Tibial artery (tissue), 4 donors: ENCODE measurements around the gene EPN3.

Source experiments
- DNase-seq, 2 donors: peaks; one replicate each; pipeline ENCODE4 v3.0.0-alpha.2; 2019
- H3K27ac ChIP-seq, 2 donors: fragments of 200-600 bp; sonication (generic) in 1 of 2; 1 replicate in 1 of 2; 2 replicates in 1 of 2; pipeline ENCODE4 v1.5.1; 2018 to 2019; ENCODE audit warnings: mild to moderate bottlenecking in 1 of 2
- H3K27me3 ChIP-seq, 2 donors: fragments of 200-600 bp; sonication (generic) in 1 of 2; one replicate each; pipeline versions ENCODE4 v1.5.1 to v1.6.0; 2016 to 2019
- H3K36me3 ChIP-seq, 3 donors: fragments of 200-600 bp; sonication (generic) in 2 of 3; one replicate each; pipeline ENCODE4 v1.5.1; 2016 to 2019; ENCODE audit warnings: mild to moderate bottlenecking in 2 of 3
- H3K4me1 ChIP-seq, 4 donors: fragments of 200-600 bp; sonication (generic) in 2 of 4; 1 replicate in 3 of 4; 2 replicates in 1 of 4; pipeline ENCODE4 v1.5.1; 2016 to 2019
- H3K4me3 ChIP-seq, 2 donors: fragments of 200-600 bp; sonication (generic) in 1 of 2; 1 replicate in 1 of 2; 2 replicates in 1 of 2; pipeline ENCODE4 v1.5.1; 2018 to 2019; ENCODE audit warnings: mild to moderate bottlenecking in 2 of 2
- H3K9me3 ChIP-seq, 3 donors: fragments of 200-600 bp; sonication (generic) in 1 of 3; one replicate each; pipeline ENCODE4 v1.5.1; 2016 to 2019
- intact Hi-C: fragments of 100-400 bp; cut with DNase I; formaldehyde crosslinking; loops from one replicate; pipeline ENCODE4 v1.15.0; 2023; ENCODE audit warnings: low total_unique reads
- TF ChIP-seq, protein P1 (sequence below), 2 experiments: fragments of 200-600 bp in 1 of 2; fragments of 450-650 bp in 1 of 2; IDR thresholded peaks; one replicate each; pipeline ENCODE4 v1.5.1; 2017 to 2019; ENCODE audit warnings: antibody characterized with exemption in 2 of 2, mild to moderate bottlenecking in 1 of 2, moderate library complexity in 1 of 2

The EPN3 gene

DNA sequence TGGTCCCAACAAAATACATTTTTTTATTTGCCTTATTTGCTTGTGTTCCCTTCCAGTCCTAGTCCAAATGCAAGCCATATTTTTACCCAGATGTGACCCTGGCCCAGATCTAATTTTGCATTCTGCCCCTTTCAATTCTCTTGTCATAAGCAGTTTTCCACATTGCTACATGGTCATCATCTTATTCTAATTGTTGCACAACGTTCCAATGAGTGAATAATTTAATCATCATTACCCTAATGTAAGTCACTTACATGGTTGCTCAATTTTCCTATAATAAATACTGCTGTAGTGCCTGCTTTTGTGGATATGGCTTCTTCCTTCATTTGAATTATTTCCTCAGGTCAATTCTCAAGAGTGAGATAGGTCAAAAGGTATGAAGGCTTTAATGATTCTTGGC, 41.0 kb upstream of the EPN3 start:
- intact Hi-C loops = no loop called here
- no peak overlapping the region for H3K4me3 ChIP-seq
- no peaks in the 10 kb centered on the region for H3K27me3 ChIP-seq
- DNase-seq = no peak
- H3K4me1 ChIP-seq = no peaks in the 10 kb centered on the region
- H3K36me3 ChIP-seq = peaks cover 0 to 13% (median 0%) of the 10 kb centered on the region in 3 donors
- no peaks in the 10 kb centered on the region for H3K9me3 ChIP-seq
- TF ChIP-seq, protein P1, sequence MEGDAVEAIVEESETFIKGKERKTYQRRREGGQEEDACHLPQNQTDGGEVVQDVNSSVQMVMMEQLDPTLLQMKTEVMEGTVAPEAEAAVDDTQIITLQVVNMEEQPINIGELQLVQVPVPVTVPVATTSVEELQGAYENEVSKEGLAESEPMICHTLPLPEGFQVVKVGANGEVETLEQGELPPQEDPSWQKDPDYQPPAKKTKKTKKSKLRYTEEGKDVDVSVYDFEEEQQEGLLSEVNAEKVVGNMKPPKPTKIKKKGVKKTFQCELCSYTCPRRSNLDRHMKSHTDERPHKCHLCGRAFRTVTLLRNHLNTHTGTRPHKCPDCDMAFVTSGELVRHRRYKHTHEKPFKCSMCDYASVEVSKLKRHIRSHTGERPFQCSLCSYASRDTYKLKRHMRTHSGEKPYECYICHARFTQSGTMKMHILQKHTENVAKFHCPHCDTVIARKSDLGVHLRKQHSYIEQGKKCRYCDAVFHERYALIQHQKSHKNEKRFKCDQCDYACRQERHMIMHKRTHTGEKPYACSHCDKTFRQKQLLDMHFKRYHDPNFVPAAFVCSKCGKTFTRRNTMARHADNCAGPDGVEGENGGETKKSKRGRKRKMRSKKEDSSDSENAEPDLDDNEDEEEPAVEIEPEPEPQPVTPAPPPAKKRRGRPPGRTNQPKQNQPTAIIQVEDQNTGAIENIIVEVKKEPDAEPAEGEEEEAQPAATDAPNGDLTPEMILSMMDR (IDR thresholded peaks at IDR 0.05) = no peak
- H3K27ac ChIP-seq = no peak overlapping the region

DNA sequence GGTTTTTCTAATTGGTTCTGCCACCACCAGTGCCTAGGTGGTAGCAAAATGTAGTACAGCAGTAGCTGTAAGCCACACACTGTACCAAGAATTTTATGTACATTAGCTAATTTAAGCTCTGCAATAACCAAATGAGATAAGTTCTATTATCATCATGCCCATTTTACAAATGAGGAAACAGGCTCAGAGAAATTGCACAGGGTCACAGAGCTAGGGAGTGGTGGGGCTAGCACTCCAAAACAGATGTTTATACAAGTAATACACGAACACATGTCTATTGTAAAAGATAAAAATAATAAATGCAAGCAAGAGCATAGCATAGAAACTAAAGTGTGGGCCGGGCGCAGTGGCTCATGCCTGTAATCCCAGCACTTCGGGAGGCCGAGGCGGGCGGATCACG, 40.3 kb upstream of the EPN3 start:
- TF ChIP-seq, protein P1 (IDR thresholded peaks at IDR 0.05) = no peak
- Histone ChIP-seq H3K9me3 (no peaks in the 10 kb centered on the region), H3K4me3 (no peak overlapping the region), H3K4me1 (no peaks in the 10 kb centered on the region), H3K27ac (no peak overlapping the region), H3K36me3 (peaks cover 0 to 7% (median 0%) of the 10 kb centered on the region in 3 donors), H3K27me3 (no peaks in the 10 kb centered on the region)
- DNase-seq = no peak
- intact Hi-C loops = no loop called here

DNA sequence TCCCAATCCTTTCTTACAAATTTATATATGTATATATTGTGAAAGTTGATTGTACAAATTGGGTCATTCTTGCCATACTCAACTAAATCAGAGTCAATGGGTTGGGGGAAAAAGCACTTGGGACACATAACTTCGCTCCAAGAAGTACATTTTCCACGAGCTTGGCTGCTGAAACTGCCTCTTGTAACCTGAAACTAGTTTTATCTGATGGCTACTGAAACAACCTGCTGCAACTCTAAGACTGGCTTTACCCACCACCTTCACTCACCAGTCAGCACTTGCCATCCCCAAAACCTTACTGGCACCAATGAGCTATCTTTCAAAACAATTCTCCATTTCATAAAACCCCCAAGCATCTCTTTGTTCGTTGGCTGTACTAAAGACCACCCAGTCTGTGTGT, 38.8 kb upstream of the EPN3 start:
- Histone ChIP-seq H3K27ac (no peak overlapping the region), H3K4me1 (no peaks in the 10 kb centered on the region), H3K36me3 (no peaks in the 10 kb centered on the region), H3K4me3 (no peak overlapping the region), H3K9me3 (no peaks in the 10 kb centered on the region), H3K27me3 (no peaks in the 10 kb centered on the region)
- TF ChIP-seq, protein P1 (IDR thresholded peaks at IDR 0.05) = no peak
- no peak for DNase-seq
- intact Hi-C loops = no loop called here

- Histone ChIP-seq H3K9me3 (no peaks in the 10 kb centered on the region), H3K36me3 (no peaks in the 10 kb centered on the region), H3K27me3 (no peaks in the 10 kb centered on the region), H3K4me1 (no peaks in the 10 kb centered on the region), H3K4me3 (no peak overlapping the region), H3K27ac (no peak overlapping the region)
- TF ChIP-seq, protein P1 (IDR thresholded peaks at IDR 0.05) = no peak
- intact Hi-C loops = no loop called here
- DNase-seq = no peak
Observed at GRCh38 chr17:50495217-50495823, 37.2 kb upstream of the EPN3 start.

GRCh38 chr17:50495918-50496317, 36.6 kb upstream of the EPN3 start:
- no peaks in the 10 kb centered on the region for H3K9me3 ChIP-seq
- H3K4me1 ChIP-seq = no peaks in the 10 kb centered on the region
- no peak overlapping the region for H3K4me3 ChIP-seq
- no peak for DNase-seq
- no peaks in the 10 kb centered on the region for H3K27me3 ChIP-seq
- TF ChIP-seq, protein P1 (IDR thresholded peaks at IDR 0.05) = no peak
- H3K36me3 ChIP-seq = no peaks in the 10 kb centered on the region
- no peak overlapping the region for H3K27ac ChIP-seq
- intact Hi-C loops = no loop called here
